NOMO-1 treated with DMSO at 0.1 percent for 48 hours (cell line): Measurements from ENCODE around the gene LSM14B.
"Not testable (repeated sequence)": the region's sequence is repeated elsewhere in the genome, so short reads cannot be mapped to it uniquely, and the experiment has no call there.

ENCODE experiments used
- DNase-seq: peaks from one replicate; lab custom pipeline; 2025; ENCODE audit not compliant: unreplicated experiment; lab: John Stamatoyannopoulos, UW

The LSM14B gene

DNA sequence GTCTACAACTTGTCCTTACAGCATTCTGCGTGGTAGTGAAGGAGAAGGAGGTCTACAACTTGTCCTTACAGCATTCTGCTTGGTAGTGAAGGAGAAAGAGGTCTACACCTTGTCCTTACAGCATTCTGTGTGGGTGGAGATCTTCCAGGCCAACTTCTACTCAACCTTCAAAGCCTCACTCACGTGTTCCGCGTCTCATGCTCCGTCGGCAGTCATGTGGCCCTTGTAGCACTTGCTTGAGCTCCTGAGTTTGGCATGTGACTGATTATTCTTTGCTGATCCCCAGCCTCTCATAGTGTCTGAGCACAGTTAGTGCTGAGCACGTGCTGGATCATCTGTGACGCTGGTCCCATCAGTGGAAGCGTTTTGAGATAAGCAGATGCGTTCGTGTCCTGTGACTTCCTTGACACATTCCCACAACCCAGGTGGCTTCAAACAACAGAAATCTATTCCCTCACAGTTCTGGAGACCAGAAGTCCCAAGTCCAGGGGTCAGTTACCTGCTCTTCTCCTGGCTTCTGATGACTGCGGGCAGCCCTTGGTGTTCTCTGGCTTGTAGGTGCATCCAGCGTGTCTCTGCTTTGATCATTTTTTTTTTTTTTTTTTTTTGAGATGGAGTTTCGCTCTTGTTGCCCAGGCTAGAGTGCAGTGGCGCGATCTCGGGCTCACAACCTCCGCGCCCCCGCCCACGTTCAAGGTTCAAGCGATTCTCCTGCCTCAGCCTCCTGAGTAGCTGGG lies 23.9 kb downstream of the LSM14B start:
- DNase-seq = no peak

DNA sequence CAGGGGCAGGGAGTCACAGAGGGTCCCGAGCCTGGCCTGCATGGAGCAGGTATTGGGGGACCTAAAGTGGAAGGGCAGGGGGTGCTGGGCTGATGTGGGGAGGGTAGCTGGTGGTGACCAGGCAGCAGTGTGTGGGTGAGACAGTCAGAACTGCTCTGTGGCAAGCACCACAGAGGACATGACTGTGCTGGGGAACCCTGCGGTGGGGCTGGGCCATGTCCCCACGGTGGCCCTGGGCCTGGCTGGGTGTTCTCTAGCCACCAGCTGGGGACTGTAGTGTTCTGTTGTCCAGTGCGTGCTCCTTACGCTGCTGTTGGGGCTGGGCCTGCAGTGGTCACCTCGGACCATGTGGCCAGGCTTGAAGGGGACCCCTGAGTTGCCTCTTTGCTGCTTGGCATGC lies 24.9 kb downstream of the LSM14B start:
- no peak for DNase-seq

DNA sequence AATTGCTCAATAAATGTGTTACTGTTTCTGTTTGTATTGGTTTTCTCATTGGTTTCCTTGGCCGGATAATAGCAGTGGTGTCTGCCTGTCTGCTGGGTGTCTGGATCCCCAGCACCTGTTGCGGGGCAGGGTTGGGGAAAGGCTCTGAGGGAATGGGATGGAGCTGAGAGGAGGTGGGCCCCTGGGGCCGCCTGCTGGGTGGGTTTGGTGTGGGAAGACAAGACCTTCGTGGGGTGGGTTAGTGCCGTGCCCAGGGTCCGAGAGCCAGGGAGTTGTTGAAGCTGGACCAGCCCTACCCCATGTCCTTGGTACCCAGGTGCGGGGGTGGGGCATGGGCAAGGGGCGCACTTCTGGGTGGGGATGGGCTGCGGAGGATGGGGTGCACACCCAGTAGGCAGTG lies 25.3 kb downstream of the LSM14B start:
- no peak for DNase-seq

DNA sequence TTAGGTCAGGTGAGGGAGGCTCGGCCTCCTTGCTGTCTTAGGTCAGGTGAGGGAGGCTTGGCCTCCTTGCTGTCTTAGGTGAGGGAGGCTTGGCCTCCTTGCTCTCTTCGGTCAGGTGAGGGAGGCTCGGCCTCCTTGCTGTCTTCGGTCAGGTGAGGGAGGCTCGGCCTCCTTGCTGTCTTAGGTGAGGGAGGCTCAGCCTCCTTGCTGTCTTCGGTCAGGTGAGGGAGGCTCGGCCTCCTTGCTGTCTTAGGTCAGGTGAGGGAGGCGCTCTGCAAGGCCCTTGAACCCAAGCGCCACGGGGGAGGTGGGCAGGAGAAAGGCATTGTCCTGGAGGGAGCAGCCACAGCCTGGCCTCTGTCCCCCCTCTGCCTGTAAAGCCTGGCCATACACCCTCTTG lies 26.1 kb downstream of the LSM14B start:
- DNase-seq = not testable (repeated sequence)

DNA sequence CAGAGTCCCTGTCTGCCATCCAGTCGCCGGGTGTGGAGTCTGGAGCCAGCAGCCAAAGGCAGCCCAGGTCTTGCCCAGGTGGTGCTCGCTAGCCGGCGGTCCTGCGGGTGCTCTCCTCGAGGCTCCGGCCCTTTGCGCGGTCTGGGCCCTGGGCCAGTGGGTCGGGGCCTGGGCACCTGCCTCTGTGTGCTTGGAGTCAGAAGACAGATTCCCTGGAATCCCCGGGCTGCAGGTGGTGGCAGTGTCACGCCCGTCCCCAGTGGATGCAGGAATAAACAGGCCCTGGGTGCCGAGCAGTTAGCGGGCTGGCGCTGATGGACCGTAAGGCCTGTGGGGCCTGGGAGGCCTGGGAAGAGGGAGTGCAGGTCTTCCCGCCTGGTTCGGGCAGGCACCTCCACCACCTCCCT lies 26.6 kb downstream of the LSM14B start:
- no peak for DNase-seq

DNA sequence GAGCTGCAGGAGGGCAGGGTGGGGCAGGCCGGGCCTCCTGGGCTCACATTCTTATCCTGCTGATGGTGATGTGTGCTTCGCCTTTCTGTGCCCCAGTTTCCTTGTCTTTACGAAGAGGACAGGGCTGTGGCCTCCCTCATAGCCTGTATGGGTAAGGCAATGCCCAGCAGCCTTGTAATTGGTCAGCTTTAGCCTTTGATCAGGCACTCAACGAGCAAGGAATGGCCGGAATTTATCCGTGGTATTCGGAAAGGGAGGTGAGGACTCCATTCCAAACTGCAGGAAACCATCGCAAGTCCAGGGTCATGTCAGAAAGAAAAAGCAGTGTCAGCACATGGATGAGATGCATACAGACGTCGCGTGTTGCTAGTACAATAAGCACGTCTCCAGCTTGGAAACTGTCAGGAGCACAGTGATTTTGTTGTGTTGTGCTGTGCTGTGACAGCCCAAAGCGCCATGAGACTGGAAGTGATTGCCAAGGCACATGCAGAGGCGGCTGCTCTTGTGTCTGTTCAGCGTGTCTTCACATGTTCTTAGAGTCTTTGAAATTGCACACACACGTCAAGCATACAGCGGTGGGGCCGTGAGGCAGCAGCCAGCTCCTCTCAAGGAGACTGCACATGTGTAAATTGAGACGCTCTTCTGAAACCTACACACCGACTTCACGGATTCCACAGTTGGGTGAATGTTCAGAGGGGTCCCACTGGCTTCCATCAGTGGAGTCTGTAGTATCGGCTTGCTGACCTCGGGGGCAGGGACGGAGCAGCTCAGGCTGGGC lies 27.4 kb downstream of the LSM14B start:
- no peak for DNase-seq

DNA sequence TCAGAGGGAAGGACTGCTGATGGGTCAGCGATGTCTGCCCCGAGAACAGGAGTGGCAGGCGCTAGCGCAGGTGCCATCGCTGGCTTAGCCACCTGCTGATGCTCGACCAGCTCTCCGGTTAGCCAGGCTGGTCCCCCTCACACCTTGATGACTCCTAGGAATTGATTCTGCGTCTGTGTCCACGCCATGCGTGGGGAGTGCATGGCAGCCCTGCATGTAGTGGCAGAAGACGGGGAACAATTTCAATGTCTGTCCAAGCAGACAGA lies 28.0 kb downstream of the LSM14B start:
- no peak for DNase-seq

DNA sequence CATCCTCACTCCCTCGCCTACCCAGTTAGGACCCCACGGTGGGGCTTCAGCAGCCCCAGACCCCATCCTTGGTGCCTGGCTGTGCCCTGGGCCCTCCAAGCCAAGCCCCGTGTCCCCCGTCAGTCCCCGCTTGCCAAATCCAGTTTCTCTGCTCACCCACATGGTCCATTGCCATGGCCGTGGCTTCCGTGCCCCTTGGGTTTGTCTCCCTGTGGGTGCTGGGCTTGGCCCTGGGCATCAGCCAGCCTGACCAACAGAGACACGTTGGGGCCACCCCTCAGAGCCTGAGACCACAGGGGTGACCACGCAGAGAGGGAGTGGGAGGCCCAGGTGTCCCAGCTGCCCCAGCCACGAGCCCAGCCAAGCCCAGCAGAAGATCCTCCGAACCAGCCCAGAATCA lies 28.9 kb downstream of the LSM14B start:
- DNase-seq = no peak

DNA sequence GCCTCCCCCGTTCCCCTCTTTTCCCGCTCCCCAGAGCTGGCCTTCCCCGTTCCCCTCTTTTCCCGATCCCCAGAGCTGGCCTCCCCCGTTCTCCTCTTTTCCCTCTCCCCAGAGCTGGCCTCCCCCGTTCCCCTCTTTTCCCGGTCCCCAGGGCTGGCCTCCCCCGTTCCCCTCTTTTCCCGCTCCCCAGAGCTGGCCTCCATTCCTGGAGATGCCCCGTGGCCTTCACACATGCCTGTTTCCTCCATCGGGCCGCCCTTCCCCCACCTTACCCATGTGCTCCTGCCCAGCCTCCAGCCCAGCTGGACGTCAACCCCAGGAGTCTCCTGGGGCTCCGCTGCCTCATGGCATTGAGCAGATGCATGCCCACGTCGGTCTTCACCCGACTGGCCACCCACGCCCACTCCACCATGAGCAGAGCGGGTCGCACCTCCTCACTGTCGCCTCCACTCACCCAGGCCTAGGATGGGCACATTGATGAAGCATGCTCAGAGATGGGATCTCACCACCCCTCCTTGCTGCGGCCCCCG lies 29.6 kb downstream of the LSM14B start:
- DNase-seq = no peak

DNA sequence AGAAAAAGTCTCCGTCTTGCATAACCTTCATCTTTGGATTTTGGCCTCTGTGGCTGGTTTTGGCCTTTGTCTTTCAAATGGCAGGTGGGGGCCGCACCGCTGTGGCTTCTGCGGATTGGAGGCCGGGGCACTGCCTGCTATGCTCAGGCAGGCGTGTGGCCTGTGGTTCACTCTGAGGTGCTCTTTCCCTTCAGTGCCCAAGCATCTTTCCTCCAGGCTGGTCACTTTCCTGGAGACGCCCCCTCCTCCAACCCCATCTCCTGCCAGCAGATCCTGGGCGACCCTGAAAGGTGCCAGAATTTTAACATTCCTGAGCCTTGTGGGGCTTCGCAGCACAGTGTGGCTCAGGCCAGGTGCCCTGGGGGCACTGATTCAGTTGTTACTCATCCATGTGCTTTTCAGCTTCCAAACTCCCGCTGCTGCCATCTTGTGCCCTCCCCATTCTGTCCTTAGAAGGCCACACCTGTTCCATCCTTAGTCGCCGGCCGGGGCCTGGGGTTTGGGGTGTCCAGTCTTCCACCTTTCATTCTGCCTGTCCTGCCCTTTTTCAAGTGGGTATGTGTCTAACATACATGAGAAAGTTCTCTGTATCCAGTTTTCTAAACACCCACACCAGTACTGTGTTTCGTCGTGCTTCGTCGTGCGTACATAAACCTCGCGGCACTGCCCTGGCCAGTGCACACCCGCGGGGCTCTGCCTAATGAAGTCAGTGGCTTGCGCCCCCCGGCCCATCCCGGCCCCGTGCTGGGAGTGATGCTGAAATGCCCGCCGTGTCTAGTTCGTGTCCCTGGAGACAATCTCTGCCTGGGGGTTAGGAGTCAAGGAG lies 33.4 kb downstream of the LSM14B start:
- no peak for DNase-seq

DNA sequence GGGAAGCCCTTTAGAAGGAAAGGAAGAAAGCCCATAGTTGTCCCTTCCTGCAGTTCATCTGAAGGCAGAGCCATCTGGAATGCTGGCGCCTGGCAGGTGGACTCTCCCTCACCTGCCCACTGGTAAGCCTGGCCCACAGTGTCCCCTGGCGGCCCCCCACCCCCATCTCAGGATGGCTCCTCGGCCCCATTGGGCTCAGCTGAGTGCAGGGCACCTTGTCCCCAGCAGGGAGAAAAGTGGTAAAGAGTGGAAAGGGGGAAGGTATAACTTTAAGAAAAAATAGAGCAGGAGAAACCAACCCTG lies 33.9 kb downstream of the LSM14B start:
- no peak for DNase-seq

DNA sequence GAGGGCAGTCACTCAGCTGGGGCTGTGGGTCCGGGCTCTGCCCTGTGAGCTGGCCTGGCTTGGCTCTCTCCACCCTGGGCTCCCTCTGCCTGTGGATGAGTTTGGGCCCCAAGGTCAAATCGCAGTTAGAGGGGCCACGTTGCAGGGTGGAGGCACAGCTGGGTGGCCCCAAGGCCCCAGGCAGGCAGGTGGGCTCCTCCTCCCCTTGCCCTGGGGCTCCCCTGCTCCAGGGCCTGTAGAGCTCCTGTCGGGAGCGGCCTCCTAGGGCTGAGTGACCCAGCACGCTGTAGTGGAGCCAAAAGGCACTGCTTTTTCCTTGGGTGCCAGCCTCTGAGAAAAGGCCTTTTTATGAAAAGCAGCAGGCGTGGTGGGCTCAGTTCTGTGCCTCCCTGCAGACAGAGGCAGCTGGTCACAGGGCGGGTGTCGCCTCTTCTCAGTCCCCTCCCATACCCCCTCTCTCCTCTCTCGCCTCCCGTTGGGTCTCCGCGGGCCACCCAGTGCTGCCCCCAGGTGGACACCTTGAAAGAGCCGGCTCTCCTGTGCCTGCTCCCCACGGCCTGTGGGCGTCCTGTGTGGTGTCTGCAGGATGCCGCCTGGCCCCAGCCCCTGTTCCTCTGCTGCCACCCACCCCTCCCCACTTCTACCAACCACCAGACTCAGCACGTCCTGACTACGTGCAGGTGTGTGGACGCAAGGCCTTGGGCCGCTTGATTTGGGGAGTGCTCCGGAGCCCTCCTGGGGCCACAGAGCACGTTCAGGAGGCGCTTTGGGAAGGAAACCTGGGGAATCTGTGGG lies 34.5 kb downstream of the LSM14B start:
- peak; percentile 5 for DNase-seq

DNA sequence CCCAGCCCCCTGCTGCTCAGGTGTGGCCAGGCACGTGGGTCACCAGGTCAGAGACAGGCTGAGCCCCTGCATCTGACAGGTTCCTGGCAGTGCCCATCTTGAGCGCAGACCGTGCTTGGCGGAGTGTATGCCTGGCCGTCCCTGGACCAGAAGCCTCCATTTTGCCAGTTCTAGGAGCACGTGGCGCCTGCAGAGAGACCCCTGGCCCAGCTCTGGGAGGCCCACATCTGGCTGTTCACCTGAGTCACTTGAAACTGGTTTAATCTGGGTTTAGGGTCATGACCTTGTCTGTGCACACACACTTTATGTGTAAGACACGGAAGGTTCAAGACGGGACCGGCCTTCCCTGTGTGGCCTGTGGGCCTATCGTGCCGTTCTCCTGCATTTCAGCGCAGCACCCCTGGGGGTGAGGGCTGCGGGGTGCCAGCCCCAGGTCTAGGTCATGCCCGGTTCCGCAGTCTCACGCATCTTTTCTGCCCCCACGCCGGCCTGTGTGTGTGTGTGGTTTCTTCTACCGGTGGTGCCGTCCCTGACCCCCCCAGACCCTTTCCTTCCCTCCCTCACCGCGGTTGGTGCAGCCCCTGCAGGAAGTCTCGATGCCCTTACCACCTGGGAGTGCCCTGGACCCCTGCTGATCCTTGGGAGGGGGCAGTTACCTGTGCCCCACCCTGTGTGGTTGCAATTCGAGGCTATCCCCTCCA lies 35.3 kb downstream of the LSM14B start:
- no peak for DNase-seq

DNA sequence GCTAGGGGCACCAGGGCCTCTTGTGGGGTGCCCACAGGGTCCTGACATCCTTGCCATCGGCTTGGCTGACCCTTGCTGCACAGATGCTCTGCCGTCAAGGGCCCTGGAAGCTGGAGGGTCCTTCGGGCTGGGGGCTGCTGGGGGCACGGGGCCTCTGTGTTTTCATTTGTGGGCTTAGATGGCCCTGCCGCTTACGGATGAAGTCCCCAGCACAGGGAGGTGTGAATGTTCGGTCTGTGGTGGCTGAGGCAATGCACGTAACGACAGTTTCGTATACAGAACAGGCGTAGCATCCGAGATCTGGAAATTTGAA lies 35.8 kb downstream of the LSM14B start:
- no peak for DNase-seq

DNA sequence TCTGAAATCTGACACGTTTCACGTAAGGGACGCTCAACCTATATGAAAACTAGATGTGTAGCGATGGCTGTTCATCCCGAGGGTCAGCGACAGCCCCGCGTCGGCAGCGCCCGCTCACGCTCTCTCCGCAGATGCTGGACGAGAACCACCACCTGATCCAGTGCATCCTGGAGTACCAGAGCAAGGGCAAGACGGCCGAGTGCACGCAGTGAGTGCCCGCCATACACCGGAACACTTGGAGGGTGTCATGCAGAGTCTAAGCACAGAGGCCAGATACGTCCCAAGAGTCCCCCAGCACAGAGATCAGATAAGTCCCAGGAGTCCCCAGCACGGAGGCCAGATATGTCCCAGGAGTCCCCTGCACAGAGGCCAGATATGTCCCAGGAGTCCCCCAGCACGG lies 36.3 kb downstream of the LSM14B start:
- no peak for DNase-seq

DNA sequence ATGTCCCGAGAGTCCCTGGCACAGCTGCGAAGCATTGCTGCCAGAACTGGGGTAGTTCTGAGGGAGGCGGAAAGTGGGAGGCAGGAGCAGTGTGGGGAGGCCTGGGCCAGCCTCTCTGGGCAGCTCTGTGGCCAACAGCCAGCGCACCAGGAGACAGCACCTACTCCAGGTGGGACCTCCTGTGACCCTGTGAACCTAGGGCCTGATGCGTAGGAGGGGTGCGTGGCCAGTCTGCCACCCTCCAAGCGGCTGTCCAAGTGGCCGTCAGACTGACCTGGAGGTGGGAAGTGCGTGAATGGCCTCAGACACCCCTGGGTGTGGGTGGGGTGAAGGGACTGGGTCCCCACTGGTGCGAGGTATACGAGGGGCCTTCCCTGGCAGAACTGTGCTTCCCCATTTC lies 36.8 kb downstream of the LSM14B start:
- DNase-seq = no peak

DNA sequence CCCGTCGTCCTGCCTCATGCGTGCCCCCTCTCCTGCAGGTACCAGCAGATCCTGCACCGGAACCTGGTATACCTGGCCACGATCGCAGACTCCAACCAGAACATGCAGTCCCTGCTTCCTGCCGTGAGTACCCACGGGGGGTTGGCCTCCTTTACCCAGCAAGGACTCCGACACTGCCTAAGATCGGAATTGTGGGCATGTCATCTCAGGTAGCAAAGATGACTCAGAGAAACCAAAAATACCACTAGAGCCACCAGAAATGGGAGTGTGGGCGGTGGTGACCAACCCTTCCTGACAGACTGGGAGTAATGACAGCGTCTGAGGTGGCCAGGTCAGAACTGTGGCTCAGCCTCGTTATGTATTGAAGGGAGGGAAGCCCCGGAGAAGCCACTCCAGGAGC lies 37.6 kb downstream of the LSM14B start:
- no peak for DNase-seq

DNA sequence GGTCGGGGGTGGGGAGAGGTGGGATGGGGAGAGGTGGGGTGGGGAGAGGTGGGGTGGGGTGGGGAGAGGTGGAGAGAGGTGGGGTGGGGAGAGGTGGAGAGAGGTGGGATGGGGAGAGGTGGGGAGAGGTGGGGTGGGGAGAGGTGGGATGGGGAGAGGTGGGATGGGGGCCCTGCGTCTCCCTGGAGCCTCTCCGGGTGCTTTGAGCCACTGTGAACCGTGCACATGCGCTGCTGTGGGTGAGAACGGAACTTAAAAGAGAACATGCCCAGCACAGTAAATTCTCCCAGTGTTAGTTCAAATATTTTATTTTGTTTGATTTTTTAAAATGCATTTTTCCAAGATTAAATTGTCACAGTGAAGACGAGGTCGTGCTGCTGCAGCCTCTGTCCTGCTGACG lies 38.0 kb downstream of the LSM14B start:
- no peak for DNase-seq

DNA sequence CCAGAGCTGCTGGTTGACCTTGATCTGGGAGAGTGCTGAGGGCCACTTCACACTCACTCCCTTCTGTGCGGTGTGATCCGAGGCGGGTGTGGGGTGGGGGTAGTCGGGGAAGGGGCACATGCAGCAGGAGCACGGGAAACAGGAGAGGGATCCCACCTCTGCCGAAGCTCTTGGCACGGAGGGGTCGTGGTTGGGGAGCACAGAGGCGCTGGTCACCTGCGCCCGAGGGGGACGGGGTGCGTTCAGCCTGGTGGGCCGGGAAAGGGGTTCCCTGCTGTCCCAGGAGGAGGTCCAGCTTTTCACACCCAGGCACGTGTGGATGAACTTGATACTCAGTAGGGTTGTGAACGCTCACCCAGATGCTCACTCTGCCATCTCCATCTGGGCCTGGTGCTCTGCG lies 38.6 kb downstream of the LSM14B start:
- no peak for DNase-seq

DNA sequence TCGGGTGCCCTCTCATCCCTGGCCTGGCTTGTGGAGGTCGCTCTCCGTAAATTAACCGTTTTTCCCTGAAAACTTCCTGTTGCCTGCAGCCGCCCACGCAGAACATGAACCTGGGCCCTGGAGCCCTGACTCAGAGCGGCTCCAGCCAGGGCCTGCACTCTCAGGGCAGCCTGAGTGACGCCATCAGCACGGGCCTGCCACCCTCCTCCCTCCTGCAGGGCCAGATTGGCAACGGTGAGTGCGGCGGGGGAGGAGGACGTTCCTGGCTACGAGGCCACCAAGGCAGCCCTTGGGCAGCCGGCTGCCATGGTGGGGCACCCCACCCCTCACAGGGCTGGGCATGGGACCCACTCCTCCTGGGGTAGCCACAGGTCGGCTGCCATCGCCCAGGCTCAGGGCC lies 39.1 kb downstream of the LSM14B start:
- no peak for DNase-seq
